ENCODE data around the gene RNU7-1.

DNA sequence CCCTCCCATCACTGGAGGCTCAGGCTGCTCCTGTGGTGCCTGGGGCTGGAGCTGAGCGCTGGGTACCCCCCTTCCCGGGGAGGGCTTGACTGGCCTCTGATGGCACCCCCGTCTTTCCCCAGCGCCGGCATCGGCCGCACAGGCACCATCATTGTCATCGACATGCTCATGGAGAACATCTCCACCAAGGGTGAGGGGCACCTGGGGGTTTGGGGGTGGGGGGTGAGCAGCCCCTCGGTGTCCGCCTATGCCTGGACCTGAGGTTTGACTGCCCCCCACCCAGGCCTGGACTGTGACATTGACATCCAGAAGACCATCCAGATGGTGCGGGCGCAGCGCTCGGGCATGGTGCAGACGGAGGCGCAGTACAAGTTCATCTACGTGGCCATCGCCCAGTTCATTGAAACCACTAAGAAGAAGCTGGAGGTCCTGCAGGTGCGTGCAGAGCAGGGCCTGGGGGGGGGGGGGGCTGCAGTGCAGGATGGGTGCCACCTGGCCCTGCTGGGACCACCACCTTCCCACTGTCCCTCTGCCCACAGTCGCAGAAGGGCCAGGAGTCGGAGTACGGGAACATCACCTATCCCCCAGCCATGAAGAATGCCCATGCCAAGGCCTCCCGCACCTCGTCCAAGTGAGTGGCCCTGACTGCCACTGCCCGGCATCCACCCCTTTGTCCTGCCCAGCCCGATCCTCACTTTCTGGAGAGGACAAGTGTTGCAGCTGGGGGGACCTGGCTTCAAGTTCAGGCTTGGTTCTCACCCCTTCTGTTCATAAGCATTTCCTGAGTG, 16.4 kb downstream of the RNU7-1 start:
- TF ChIP-seq, protein P1, sequence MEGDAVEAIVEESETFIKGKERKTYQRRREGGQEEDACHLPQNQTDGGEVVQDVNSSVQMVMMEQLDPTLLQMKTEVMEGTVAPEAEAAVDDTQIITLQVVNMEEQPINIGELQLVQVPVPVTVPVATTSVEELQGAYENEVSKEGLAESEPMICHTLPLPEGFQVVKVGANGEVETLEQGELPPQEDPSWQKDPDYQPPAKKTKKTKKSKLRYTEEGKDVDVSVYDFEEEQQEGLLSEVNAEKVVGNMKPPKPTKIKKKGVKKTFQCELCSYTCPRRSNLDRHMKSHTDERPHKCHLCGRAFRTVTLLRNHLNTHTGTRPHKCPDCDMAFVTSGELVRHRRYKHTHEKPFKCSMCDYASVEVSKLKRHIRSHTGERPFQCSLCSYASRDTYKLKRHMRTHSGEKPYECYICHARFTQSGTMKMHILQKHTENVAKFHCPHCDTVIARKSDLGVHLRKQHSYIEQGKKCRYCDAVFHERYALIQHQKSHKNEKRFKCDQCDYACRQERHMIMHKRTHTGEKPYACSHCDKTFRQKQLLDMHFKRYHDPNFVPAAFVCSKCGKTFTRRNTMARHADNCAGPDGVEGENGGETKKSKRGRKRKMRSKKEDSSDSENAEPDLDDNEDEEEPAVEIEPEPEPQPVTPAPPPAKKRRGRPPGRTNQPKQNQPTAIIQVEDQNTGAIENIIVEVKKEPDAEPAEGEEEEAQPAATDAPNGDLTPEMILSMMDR (IDR thresholded peaks at IDR 0.05) = no peak
- TF ChIP-seq POLR2A (IDR thresholded peaks at IDR 0.05) = no peak

Measured in Peyer's patch (tissue), 4 donors.